HepG2 (cell line): Measurements from ENCODE around the gene KIF3C. TPM values are rescaled to one million over a fixed set of nuclear protein-coding genes. Genes with fewer than 3 reads are reported as not detected.

Experiments used
- BRD4 ChIP-seq: sonication (generic); formaldehyde crosslinking; IDR thresholded peaks from 2 replicates; pipeline ENCODE4 v1.4.0; 2020; ENCODE audit warnings: missing genetic modification reagents
- CHCHD3 ChIP-seq: sonication (generic); formaldehyde crosslinking; IDR thresholded peaks from 2 replicates; pipeline ENCODE4 v1.8.0; 2022; ENCODE audit warnings: mild to moderate bottlenecking, missing genetic modification reagents, moderate library complexity
- HCFC1 ChIP-seq: fragments of 150-350 bp; IDR thresholded peaks from 2 replicates; pipeline ENCODE4 v1.6.1; 2014; ENCODE audit warnings: low read depth, low read length
- HMGA1 ChIP-seq: sonication (generic); formaldehyde crosslinking; conservative IDR thresholded peaks from 2 replicates; pipeline ENCODE4 v1.4.0; 2020; ENCODE audit warnings: missing genetic modification reagents
- ISL2 ChIP-seq: sonication (generic); formaldehyde crosslinking; IDR thresholded peaks from 2 replicates; pipeline ENCODE4 v1.5.0; 2020; ENCODE audit warnings: missing genetic modification reagents
- KLF9 ChIP-seq: IDR thresholded peaks from 2 replicates; pipeline ENCODE4 v1.6.1; 2016; ENCODE audit warnings: low read depth
- MTF1 ChIP-seq: sonication (generic); formaldehyde crosslinking; IDR thresholded peaks from 2 replicates; pipeline ENCODE4 v1.5.0; 2020; ENCODE audit warnings: missing genetic modification reagents
- NBN ChIP-seq: fragments of 450-650 bp; conservative IDR thresholded peaks from 2 replicates; pipeline ENCODE4 v1.6.1; 2017
- NFRKB ChIP-seq: fragments of 450-650 bp; IDR thresholded peaks from 2 replicates; pipeline ENCODE4 v1.6.1; 2017
- PRMT3 ChIP-seq: sonication (generic); formaldehyde crosslinking; IDR thresholded peaks from 2 replicates; pipeline ENCODE4 v1.8.1; 2022; ENCODE audit warnings: low read depth, mild to moderate bottlenecking, moderate library complexity, missing genetic modification reagents, borderline replicate concordance
- SALL2 ChIP-seq: sonication (generic); formaldehyde crosslinking; IDR thresholded peaks from 2 replicates; pipeline ENCODE4 v1.8.1; 2023; ENCODE audit warnings: mild to moderate bottlenecking, missing genetic modification reagents, inconsistent platforms
- SP1 ChIP-seq, 2 experiments: fragments of 450-650 bp in 1 of 2; sonication (generic) in 1 of 2; formaldehyde crosslinking in 1 of 2; IDR thresholded peaks; 2 replicates each; pipeline versions ENCODE4 v1.4.0 to v1.6.1; 2016 to 2020; ENCODE audit warnings: missing genetic modification reagents in 1 of 2
- TEAD2 ChIP-seq: sonication (generic); formaldehyde crosslinking; IDR thresholded peaks from 2 replicates; pipeline ENCODE4 v1.9.0; 2021; ENCODE audit warnings: missing genetic modification reagents
- ZMYM2 ChIP-seq: sonication (generic); formaldehyde crosslinking; IDR thresholded peaks from 2 replicates; pipeline ENCODE4 v1.8.0; 2022; ENCODE audit warnings: mild to moderate bottlenecking, missing genetic modification reagents
- ZNF24 ChIP-seq: fragments of 450-650 bp; IDR thresholded peaks from 2 replicates; pipeline ENCODE4 v1.6.1; 2017; ENCODE audit warnings: antibody characterized with exemption, mild to moderate bottlenecking
- ZNF251 ChIP-seq: sonication (generic); formaldehyde crosslinking; IDR thresholded peaks from 2 replicates; pipeline ENCODE4 v1.9.0; 2021; ENCODE audit warnings: mild to moderate bottlenecking, missing genetic modification reagents
- ZNF253 ChIP-seq: sonication (generic); formaldehyde crosslinking; IDR thresholded peaks from 2 replicates; pipeline ENCODE4 v1.8.0; 2022; ENCODE audit warnings: mild to moderate bottlenecking, missing genetic modification reagents, borderline replicate concordance
- ZNF414 ChIP-seq: sonication (generic); formaldehyde crosslinking; IDR thresholded peaks from 2 replicates; pipeline ENCODE4 v1.5.0; 2020; ENCODE audit warnings: missing genetic modification reagents
- ZNF614 ChIP-seq: IDR thresholded peaks from 2 replicates; pipeline ENCODE4 v1.6.1; 2018; ENCODE audit warnings: missing biosample characterization, missing genetic modification reagents, inconsistent platforms, borderline replicate concordance
- ZNF709 ChIP-seq: sonication (generic); formaldehyde crosslinking; IDR thresholded peaks from 2 replicates; pipeline ENCODE4 v1.5.0; 2020; ENCODE audit warnings: mild to moderate bottlenecking, missing genetic modification reagents
- polyA plus RNA-seq, 8 experiments: library from polyadenylated mRNA; depleted of rRNA in 3 of 8; stranded (reverse) in 7 of 8; unstranded in 1 of 8; fragments of >200 nt; fragmentation: Illumina TruSeq in 4 of 8; extraction: Trizol in 4 of 8; gene quantifications; 2 replicates each; pipeline versions ENCODE4 v1.2.1 to v1.2.3, GENCODE V29; 2011 to 2016; ENCODE audit warnings: low read depth in 4 of 8, missing spikeins in 1 of 8, mixed read lengths in 1 of 8; ENCODE audit not compliant: insufficient read depth in 1 of 8
- total RNA-seq, 5 experiments: library from RNA; depleted of rRNA; stranded (reverse); fragments of >200 nt; fragmentation: Illumina TruSeq; extraction: Trizol; gene quantifications; 2 replicates each; pipeline ENCODE4 v1.2.3, GENCODE V29; 2016; ENCODE audit warnings: low read depth in 1 of 5
- TF ChIP-seq, protein P1 (sequence below): sonication (generic); formaldehyde crosslinking; IDR thresholded peaks from 2 replicates; pipeline ENCODE4 v1.4.0; 2020; ENCODE audit warnings: mild to moderate bottlenecking, missing genetic modification reagents
- TF ChIP-seq, protein P2 (sequence below): sonication (generic); formaldehyde crosslinking; IDR thresholded peaks from 2 replicates; pipeline ENCODE4 v1.9.0; 2021; ENCODE audit warnings: missing genetic modification reagents, mild to moderate bottlenecking, borderline replicate concordance
- TF ChIP-seq, protein P3 (sequence below): sonication (generic); formaldehyde crosslinking; IDR thresholded peaks from 2 replicates; pipeline ENCODE4 v1.8.0; 2022; ENCODE audit warnings: low read depth, missing genetic modification reagents
- TF ChIP-seq, protein P4 (sequence below): sonication (generic); formaldehyde crosslinking; IDR thresholded peaks from 2 replicates; pipeline ENCODE4 v1.8.1; 2023; ENCODE audit warnings: mild to moderate bottlenecking, moderate library complexity, missing genetic modification reagents
- TF ChIP-seq, protein P5 (sequence below): sonication (generic); formaldehyde crosslinking; IDR thresholded peaks from 2 replicates; pipeline ENCODE4 v1.8.1; 2022; ENCODE audit warnings: mild to moderate bottlenecking, missing genetic modification reagents

The KIF3C gene
- total and polyA plus RNA-seq, 2 of the 13 experiments (the other 11 are each of a cell fraction or from before 2014, with no cell fraction given), result 3.6 to 4.9 TPM

DNA sequence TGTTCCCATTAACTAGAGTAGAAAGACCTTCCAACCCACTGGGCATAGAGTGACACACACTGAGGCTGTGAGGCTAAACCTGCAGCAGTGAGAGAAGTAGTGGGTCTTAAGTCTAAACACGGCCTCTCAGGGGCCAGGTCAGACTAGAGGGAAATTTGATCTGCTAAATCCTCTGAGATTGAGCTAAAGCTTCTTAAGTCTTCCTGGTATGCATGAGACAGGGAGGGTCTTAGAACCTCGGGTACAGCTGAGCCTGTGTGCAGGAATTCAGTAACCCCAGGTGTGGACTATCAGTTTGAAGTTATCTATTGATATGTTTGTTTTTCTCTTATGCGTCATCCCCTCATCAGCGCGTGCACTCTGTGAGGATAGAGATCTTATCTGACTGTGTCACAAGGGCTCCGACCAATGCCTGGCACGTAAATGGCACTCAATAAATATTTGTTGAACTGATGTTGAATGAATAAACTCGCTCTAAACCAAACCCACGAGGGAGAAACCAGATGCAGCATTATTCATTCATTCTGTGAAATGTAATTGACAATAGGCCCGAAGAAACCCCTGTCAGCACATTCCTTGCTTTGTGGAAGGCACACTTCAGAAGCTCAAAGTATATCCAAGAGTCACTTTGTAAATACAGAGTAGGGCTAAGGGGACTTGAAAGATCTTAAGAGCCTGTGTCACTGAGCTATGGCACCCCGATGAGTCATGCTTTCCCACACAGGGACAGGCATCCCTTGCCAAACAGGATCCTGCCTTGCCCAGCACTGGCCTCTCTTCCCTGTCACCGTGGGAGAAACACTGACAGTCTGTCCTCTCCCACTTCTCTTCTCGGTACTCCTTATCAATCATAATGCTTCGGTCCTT, 29.9 kb upstream of the KIF3C start (continued):
- TF ChIP-seq, protein P1, sequence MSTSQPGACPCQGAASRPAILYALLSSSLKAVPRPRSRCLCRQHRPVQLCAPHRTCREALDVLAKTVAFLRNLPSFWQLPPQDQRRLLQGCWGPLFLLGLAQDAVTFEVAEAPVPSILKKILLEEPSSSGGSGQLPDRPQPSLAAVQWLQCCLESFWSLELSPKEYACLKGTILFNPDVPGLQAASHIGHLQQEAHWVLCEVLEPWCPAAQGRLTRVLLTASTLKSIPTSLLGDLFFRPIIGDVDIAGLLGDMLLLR, result no peak
- no peak for TF ChIP-seq ZNF251
- TF ChIP-seq, protein P2, sequence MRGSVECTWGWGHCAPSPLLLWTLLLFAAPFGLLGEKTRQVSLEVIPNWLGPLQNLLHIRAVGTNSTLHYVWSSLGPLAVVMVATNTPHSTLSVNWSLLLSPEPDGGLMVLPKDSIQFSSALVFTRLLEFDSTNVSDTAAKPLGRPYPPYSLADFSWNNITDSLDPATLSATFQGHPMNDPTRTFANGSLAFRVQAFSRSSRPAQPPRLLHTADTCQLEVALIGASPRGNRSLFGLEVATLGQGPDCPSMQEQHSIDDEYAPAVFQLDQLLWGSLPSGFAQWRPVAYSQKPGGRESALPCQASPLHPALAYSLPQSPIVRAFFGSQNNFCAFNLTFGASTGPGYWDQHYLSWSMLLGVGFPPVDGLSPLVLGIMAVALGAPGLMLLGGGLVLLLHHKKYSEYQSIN (CRISPR knock-in tag), result no peak
- TF ChIP-seq ZNF24, result 0 out of 2 replicates have a peak, but pooled peaks have one; percentile 38
- no peak for TF ChIP-seq HMGA1 (CRISPR knock-in tag)
- TF ChIP-seq SP1 (IDR thresholded peaks at IDR 0.05), result no peak
- no peak for TF ChIP-seq SP1 (CRISPR knock-in tag; IDR thresholded peaks at IDR 0.05)
- no peak for TF ChIP-seq TEAD2
- no peak for TF ChIP-seq ZNF709 (CRISPR knock-in tag)
- TF ChIP-seq PRMT3, result no peak
- TF ChIP-seq NFRKB, result no peak
- TF ChIP-seq ZNF253 (CRISPR knock-in tag), result no peak
- TF ChIP-seq KLF9 (CRISPR knock-in tag), result no peak
- TF ChIP-seq, protein P3, sequence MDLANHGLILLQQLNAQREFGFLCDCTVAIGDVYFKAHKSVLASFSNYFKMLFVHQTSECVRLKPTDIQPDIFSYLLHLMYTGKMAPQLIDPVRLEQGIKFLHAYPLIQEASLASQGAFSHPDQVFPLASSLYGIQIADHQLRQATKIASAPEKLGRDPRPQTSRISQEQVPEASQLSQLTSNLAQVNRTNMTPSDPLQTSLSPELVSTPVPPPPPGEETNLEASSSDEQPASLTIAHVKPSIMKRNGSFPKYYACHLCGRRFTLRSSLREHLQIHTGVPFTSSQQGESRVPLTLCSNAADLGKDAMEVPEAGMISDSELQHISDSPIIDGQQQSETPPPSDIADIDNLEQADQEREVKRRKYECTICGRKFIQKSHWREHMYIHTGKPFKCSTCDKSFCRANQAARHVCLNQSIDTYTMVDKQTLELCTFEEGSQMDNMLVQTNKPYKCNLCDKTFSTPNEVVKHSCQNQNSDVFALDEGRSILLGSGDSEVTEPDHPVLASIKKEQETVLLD (CRISPR knock-in tag), result no peak
- TF ChIP-seq, protein P4, sequence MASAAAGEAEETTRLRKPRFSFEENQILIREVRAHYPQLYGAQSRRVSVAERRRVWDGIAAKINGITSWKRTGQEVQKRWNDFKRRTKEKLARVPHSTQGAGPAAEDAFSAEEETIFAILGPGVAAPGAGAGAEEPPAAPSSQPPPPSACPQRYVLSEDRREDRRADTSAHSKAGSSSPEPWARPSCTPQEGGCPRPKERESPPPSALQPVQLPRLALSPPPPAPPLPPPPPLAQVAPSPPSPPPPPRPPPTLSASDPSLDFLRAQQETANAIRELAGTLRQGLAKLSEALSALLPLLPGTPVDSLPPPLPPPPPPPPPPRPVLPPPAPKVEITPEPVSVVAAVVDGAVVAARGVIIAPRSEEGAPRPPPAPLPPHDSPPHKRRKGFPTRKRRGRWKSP (CRISPR knock-in tag), result peak; percentile 77; the same call in 1 of the 2 replicates
- peak; percentile 76; the same call in 1 of the 2 replicates for TF ChIP-seq ISL2 (CRISPR knock-in tag)
- TF ChIP-seq SALL2 (CRISPR knock-in tag), result no peak; the same call in 1 of the 2 replicates
- TF ChIP-seq, protein P5, sequence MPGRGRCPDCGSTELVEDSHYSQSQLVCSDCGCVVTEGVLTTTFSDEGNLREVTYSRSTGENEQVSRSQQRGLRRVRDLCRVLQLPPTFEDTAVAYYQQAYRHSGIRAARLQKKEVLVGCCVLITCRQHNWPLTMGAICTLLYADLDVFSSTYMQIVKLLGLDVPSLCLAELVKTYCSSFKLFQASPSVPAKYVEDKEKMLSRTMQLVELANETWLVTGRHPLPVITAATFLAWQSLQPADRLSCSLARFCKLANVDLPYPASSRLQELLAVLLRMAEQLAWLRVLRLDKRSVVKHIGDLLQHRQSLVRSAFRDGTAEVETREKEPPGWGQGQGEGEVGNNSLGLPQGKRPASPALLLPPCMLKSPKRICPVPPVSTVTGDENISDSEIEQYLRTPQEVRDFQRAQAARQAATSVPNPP, result no peak
- TF ChIP-seq ZMYM2 (CRISPR knock-in tag), result no peak
- no peak for TF ChIP-seq NBN
- TF ChIP-seq MTF1 (CRISPR knock-in tag), result no peak
- TF ChIP-seq CHCHD3 (CRISPR knock-in tag), result no peak
- TF ChIP-seq ZNF614 (CRISPR knock-in tag), result no peak
- TF ChIP-seq ZNF414 (CRISPR knock-in tag), result no peak
- TF ChIP-seq HCFC1, result no peak
- TF ChIP-seq BRD4 (CRISPR knock-in tag), result no peak
